Activated CD4-positive, alpha-beta T cell treated with anti-CD3 and anti-CD28 coated beads for 48 hours (primary cell): ENCODE data around the gene CDK15.

Source experiments
- DNase-seq: peaks from one replicate; pipeline ENCODE4 v3.0.0-alpha.2; 2020

CDK15 gene

GRCh38 chr2:201916565-201916964, 110.2 kb downstream of the CDK15 start:
- DNase-seq: no peak

- no peak for DNase-seq
Observed at GRCh38 chr2:201918616-201919307, 112.4 kb downstream of the CDK15 start.

GRCh38 chr2:201919308-201919634, 112.9 kb downstream of the CDK15 start:
- no peak for DNase-seq

- DNase-seq: no peak
Observed at GRCh38 chr2:201923436-201924328, 117.3 kb downstream of the CDK15 start.

- no peak for DNase-seq
Observed at GRCh38 chr2:201924453-201924852, 118.1 kb downstream of the CDK15 start.

- no peak for DNase-seq
Observed at GRCh38 chr2:201925056-201925455, 118.7 kb downstream of the CDK15 start.

GRCh38 chr2:201926067-201926466, 119.7 kb downstream of the CDK15 start:
- DNase-seq: no peak

GRCh38 chr2:201928363-201928762, 122.0 kb downstream of the CDK15 start:
- no peak for DNase-seq

- DNase-seq: no peak
Observed at GRCh38 chr2:201929281-201930026, 123.1 kb downstream of the CDK15 start.

- no peak for DNase-seq
Observed at GRCh38 chr2:201930043-201930442, 123.7 kb downstream of the CDK15 start.

GRCh38 chr2:201930831-201931230, 124.5 kb downstream of the CDK15 start:
- DNase-seq: no peak

- no peak for DNase-seq
Observed at GRCh38 chr2:201931475-201931874, 125.1 kb downstream of the CDK15 start.

GRCh38 chr2:201931951-201932350, 125.6 kb downstream of the CDK15 start:
- DNase-seq: no peak

- no peak for DNase-seq
Observed at GRCh38 chr2:201932511-201932910, 126.2 kb downstream of the CDK15 start.

- no peak for DNase-seq
Observed at GRCh38 chr2:201933792-201934237, 127.5 kb downstream of the CDK15 start.

GRCh38 chr2:201936817-201937216, 130.5 kb downstream of the CDK15 start:
- no peak for DNase-seq

GRCh38 chr2:201937343-201937742, 131.0 kb downstream of the CDK15 start:
- no peak for DNase-seq

- DNase-seq: no peak
Observed at GRCh38 chr2:201938156-201938775, 131.9 kb downstream of the CDK15 start.

- no peak for DNase-seq
Observed at GRCh38 chr2:201938781-201939180, 132.4 kb downstream of the CDK15 start.

- DNase-seq: no peak
Observed at GRCh38 chr2:201939453-201939941, 133.2 kb downstream of the CDK15 start.

GRCh38 chr2:201942531-201942930, 136.2 kb downstream of the CDK15 start:
- DNase-seq: no peak
